SK-N-MC (cell line): ENCODE data around the gene IL23A.

Experiments used
- EZH2 ChIP-seq: fragments of 200-600 bp; sonication (generic); IDR thresholded peaks from one replicate; pipeline ENCODE4 v1.6.1; 2017; ENCODE audit warnings: antibody characterized with exemption
- FOXP2 ChIP-seq: optimal IDR thresholded peaks from 2 replicates; pipeline ENCODE3; 2011; ENCODE audit warnings: mild to moderate bottlenecking, moderate library complexity; ENCODE audit not compliant: insufficient read depth; ENCODE audit errors: extremely low read length, control extremely low read depth
- POLR2AphosphoS5 ChIP-seq: IDR thresholded peaks from 2 replicates; pipeline ENCODE4 v1.6.1; 2012; ENCODE audit warnings: mild to moderate bottlenecking, low read depth, low read length, borderline replicate concordance

GRCh38 chr12:56377989-56378316, 39.3 kb downstream of the IL23A start:
- TF ChIP-seq POLR2AphosphoS5 = no peak
- no peak for TF ChIP-seq EZH2
- TF ChIP-seq FOXP2 = no peak
